PC-9 (cell line): ENCODE results near the gene PTPRG. TPM values are rescaled to one million over a fixed set of nuclear protein-coding genes. Genes with fewer than 3 reads are reported as not detected.

Source experiments
- BruUV-seq: library from RNA; stranded (reverse); fragments of 400-500 nt; replicated peaks from 2 replicates; lab custom pipeline; 2021; lab: Mats Ljungman, UMichigan
- CTCF ChIA-PET: fragments of 300-600 bp; sonication (Branson Sonifier 250); formaldehyde crosslinking; loops from one replicate; lab custom pipeline; 2022; ENCODE audit warnings: antibody characterized with exemption; lab: Charles Lee
- POLR2A ChIA-PET: fragments of 300-600 bp; sonication (Branson Sonifier 250); formaldehyde crosslinking; loops from one replicate; lab custom pipeline; 2022; ENCODE audit warnings: antibody characterized with exemption; ENCODE audit not compliant: unreplicated experiment; lab: Charles Lee
- DNase-seq, 2 experiments: peaks; one replicate each; pipeline versions ENCODE4 v3.0.0 to v3.0.0-alpha.2; 2015 to 2022; ENCODE audit warnings: mixed read lengths in 1 of 2
- H2AFZ ChIP-seq: fragments of 200-600 bp; sonication (generic); 2 replicates; pipeline ENCODE4 v1.8.1; 2017; ENCODE audit warnings: antibody characterized with exemption
- H3F3A ChIP-seq: fragments of 200-600 bp; sonication (generic); 2 replicates; pipeline ENCODE4 v1.8.1; 2017; ENCODE audit warnings: antibody characterized with exemption, mild to moderate bottlenecking, low read depth; ENCODE audit not compliant: insufficient read depth
- H3K27ac ChIP-seq: fragments of 200-600 bp; sonication (generic); 2 replicates; pipeline ENCODE4 v1.6.1; 2016; ENCODE audit warnings: mixed run types
- H3K27me3 ChIP-seq: fragments of 200-600 bp; sonication (generic); 2 replicates; pipeline ENCODE4 v1.6.1; 2016; ENCODE audit warnings: low read depth, mixed run types; ENCODE audit not compliant: insufficient read depth
- H3K36me3 ChIP-seq: fragments of 200-600 bp; sonication (generic); 2 replicates; pipeline ENCODE4 v1.6.1; 2016; ENCODE audit warnings: low read depth, mixed run types
- H3K4me1 ChIP-seq: fragments of 200-600 bp; sonication (generic); replicated peaks from 2 replicates; pipeline ENCODE4 v1.6.1; 2016; ENCODE audit warnings: mixed run types; ENCODE audit not compliant: insufficient read depth
- H3K4me2 ChIP-seq: fragments of 200-600 bp; sonication (generic); 2 replicates; pipeline ENCODE4 v1.6.1; 2017; ENCODE audit warnings: mixed run types
- H3K4me3 ChIP-seq: fragments of 200-600 bp; sonication (generic); 2 replicates; pipeline ENCODE4 v1.6.1; 2016; ENCODE audit warnings: mixed run types
- H3K79me2 ChIP-seq: fragments of 200-600 bp; sonication (generic); 2 replicates; pipeline ENCODE4 v1.6.1; 2017; ENCODE audit warnings: low read depth, mixed run types
- H3K9me2 ChIP-seq: fragments of 200-600 bp; sonication (generic); 2 replicates; pipeline ENCODE4 v1.8.1; 2017; ENCODE audit warnings: mild to moderate bottlenecking; ENCODE audit not compliant: insufficient read depth
- H3K9me3 ChIP-seq: fragments of 200-600 bp; sonication (generic); 2 replicates; pipeline ENCODE4 v1.8.1; 2016; ENCODE audit warnings: low read depth; ENCODE audit not compliant: insufficient read depth
- H4K20me1 ChIP-seq: fragments of 200-600 bp; sonication (generic); 2 replicates; pipeline ENCODE4 v1.8.1; 2017; ENCODE audit not compliant: insufficient read depth
- CTCF ChIP-seq: fragments of 200-600 bp; sonication (generic); conservative IDR thresholded peaks from 2 replicates; pipeline ENCODE4 v1.6.1; 2017; ENCODE audit warnings: mixed run types, antibody characterized with exemption, mild to moderate bottlenecking, moderate library complexity
- EZH2 ChIP-seq: fragments of 200-600 bp; sonication (generic); IDR thresholded peaks from 2 replicates; pipeline ENCODE4 v1.8.0; 2017; ENCODE audit warnings: antibody characterized with exemption, low read depth
- intact Hi-C: fragments of 100-400 bp; cut with micrococcal nuclease; formaldehyde crosslinking; loops from one replicate; pipeline ENCODE4 v1.10.0; 2022; ENCODE audit not compliant: unreplicated experiment
- total RNA-seq: library from RNA; stranded (reverse); gene quantifications from 2 replicates; pipeline ENCODE4 v1.2.3, GENCODE V29; 2021

PTPRG gene
- total RNA-seq, 1 experiment from 2014 or later = 32.9 TPM

GRCh38 chr3:61686228-61686648, 124.9 kb downstream of the PTPRG start:
- Histone ChIP-seq H3K9me3 (no peaks in the 10 kb centered on the region), H3K9me2 (no peaks in the 10 kb centered on the region), H3K4me1 (peaks cover 19% of the 10 kb centered on the region; the same call in 1 of the 2 replicates), H4K20me1 (no peaks in the 10 kb centered on the region), H3F3A (peaks cover 9% of the 10 kb centered on the region; the same call in 1 of the 2 replicates), H3K36me3 (no peaks in the 10 kb centered on the region), H3K4me3 (no peak overlapping the region), H3K79me2 (peaks cover 7% of the 10 kb centered on the region; the same call in 1 of the 2 replicates), H3K27me3 (no peaks in the 10 kb centered on the region), H3K27ac (no peak overlapping the region), H3K4me2 (no peak overlapping the region), H2AFZ (no peak overlapping the region)
- DNase-seq = peak in 1 of 2 experiments; percentile 26
- BruUV-seq = no TSS peak
- ChIA-PET POLR2A (interaction anchor here (0.6 kb wide), 2 partner anchors 15 to 78 kb away, joined by 4 to 6 read pairs; no protein-coding TSS in a partner anchor), CTCF (no interaction called here)
- no peak for TF ChIP-seq EZH2
- TF ChIP-seq CTCF = no peak
- intact Hi-C loops = no loop called here

DNA sequence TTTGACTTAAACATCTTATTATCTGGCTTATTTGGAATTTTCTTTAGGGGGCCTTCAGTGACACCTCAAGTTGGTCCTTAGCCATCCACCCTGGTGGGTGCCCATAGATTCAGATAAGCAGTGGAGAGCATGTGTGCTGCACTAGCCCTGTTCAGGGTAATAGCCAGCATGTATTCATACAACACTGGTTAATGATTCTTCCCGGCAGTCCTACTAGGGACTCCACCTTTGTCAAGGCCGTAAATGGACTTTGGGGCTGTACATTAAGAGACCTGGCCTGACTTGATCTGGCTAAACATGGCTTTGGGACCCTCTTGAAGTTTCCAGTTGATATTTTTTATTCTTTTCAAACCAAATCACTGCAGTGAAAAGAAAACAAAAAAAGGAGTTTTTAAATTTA, 125.8 kb downstream of the PTPRG start:
- DNase-seq = no peak
- ChIA-PET POLR2A (interaction anchor here (0.6 kb wide), 1 partner anchor 309 kb away, joined by 5 read pairs; no protein-coding TSS in a partner anchor), CTCF (no interaction called here)
- intact Hi-C loops = no loop called here
- H3F3A ChIP-seq = peaks cover 7% of the 10 kb centered on the region; the same call in 1 of the 2 replicates
- no peak overlapping the region for H2AFZ ChIP-seq
- no peak for TF ChIP-seq EZH2
- no peak for TF ChIP-seq CTCF
- no peaks in the 10 kb centered on the region for H3K27me3 ChIP-seq
- H3K4me2 ChIP-seq = no peak overlapping the region
- H3K36me3 ChIP-seq = no peaks in the 10 kb centered on the region
- H3K27ac ChIP-seq = no peak overlapping the region
- no peaks in the 10 kb centered on the region for H3K9me3 ChIP-seq
- peaks cover 7% of the 10 kb centered on the region; the same call in 1 of the 2 replicates for H3K79me2 ChIP-seq
- H3K4me1 ChIP-seq = peaks cover 19% of the 10 kb centered on the region; the same call in 1 of the 2 replicates
- H3K4me3 ChIP-seq = no peak overlapping the region
- no TSS peak for BruUV-seq
- H3K9me2 ChIP-seq = no peaks in the 10 kb centered on the region
- no peaks in the 10 kb centered on the region for H4K20me1 ChIP-seq

DNA sequence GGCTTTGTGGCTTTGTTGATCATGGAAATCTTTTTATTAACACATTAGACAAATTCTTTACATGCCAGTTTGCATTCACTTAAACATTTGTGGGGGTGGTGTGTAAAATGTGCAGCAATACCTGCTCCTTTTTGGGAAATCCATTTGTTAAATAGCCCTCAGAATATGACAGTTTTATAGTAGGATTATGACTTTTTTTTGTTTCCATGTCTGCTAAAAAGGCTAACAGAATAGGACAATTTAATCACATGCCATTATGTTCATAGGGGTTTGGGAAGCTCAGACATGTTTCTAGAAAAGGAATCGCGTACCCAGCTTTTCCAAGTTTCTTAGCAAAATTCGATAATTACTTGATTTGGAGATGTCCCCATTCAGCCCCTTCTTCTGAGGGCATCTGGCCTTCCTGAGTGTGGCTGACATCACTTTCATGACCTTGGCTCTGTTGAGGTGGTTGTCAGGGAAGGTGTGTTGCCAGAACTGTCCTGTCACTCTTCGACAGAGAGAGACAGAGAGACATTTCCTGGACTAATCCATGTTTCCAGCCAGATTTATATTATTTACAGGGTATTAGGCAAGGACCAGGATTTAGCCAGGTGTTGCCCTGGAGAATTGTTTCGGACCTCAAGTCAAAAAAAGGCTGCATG, 126.4 kb downstream of the PTPRG start:
- H3K27ac ChIP-seq = no peak overlapping the region
- no peaks in the 10 kb centered on the region for H3K36me3 ChIP-seq
- no peak for DNase-seq
- peaks cover 2% of the 10 kb centered on the region; the same call in 1 of the 2 replicates for H3F3A ChIP-seq
- H4K20me1 ChIP-seq = no peaks in the 10 kb centered on the region
- BruUV-seq = no TSS peak
- intact Hi-C loops = no loop called here
- H3K4me3 ChIP-seq = no peak overlapping the region
- H3K9me3 ChIP-seq = no peaks in the 10 kb centered on the region
- ChIA-PET CTCF (no interaction called here), POLR2A (no interaction called here)
- H3K4me1 ChIP-seq = peaks cover 15% of the 10 kb centered on the region; the same call in 1 of the 2 replicates
- H3K79me2 ChIP-seq = peaks cover 7% of the 10 kb centered on the region; the same call in 1 of the 2 replicates
- no peak overlapping the region for H3K4me2 ChIP-seq
- no peaks in the 10 kb centered on the region for H3K9me2 ChIP-seq
- no peaks in the 10 kb centered on the region for H3K27me3 ChIP-seq
- no peak overlapping the region for H2AFZ ChIP-seq
- TF ChIP-seq EZH2 (no peak), CTCF (no peak)
